ACHN (cell line): ENCODE measurements around the gene PLGRKT.
"Not testable (repeated sequence)": the region's sequence is repeated elsewhere in the genome, so short reads cannot be mapped to it uniquely, and the experiment has no call there.

Source experiments
- DNase-seq: peaks from one replicate; pipeline ENCODE4 v3.0.0-alpha.2; 2015
- in situ Hi-C: cut with HindIII; loops from 2 replicates; pipeline ENCODE4 v1.10.0; 2017; ENCODE audit warnings: low sequenced_read_pairs, low pct_ligation_motif_present, low pct_unique_long_range_greater_than_20kb

The PLGRKT gene

GRCh38 chr9:5455181-5455580, 17.5 kb upstream of the PLGRKT start:
- in situ Hi-C loops: no loop called here
- peak; percentile 32 for DNase-seq

GRCh38 chr9:5453673-5454072, 15.9 kb upstream of the PLGRKT start:
- DNase-seq: no peak
- in situ Hi-C loops: no loop called here

- DNase-seq: no peak
- in situ Hi-C loops: no loop called here
These were observed 15.3 kb upstream of the PLGRKT start for GRCh38 chr9:5453004-5453403.

GRCh38 chr9:5452286-5452609, 14.5 kb upstream of the PLGRKT start:
- DNase-seq: no peak

GRCh38 chr9:5450359-5451091, 12.8 kb upstream of the PLGRKT start, which contains the start of gene CD274:
Gene CD274 (plus strand): TSS chr9:5450542. CDS start chr9:5456114, 5,572 bp downstream.
- in situ Hi-C loops: no loop called here

More at GRCh38 chr9:5452286-5452609, 14.5 kb upstream of the PLGRKT start:
- in situ Hi-C loops: no loop called here

GRCh38 chr9:5449521-5450358, 12.0 kb upstream of the PLGRKT start:
- no peak for DNase-seq
- in situ Hi-C loops: no loop called here

More at GRCh38 chr9:5450359-5451091, 12.8 kb upstream of the PLGRKT start, which contains the start of gene CD274:
- DNase-seq: peak; percentile 96

GRCh38 chr9:5448461-5449435, 11.0 kb upstream of the PLGRKT start:
- no peak for DNase-seq

GRCh38 chr9:5448016-5448415, 10.3 kb upstream of the PLGRKT start:
- in situ Hi-C loops: no loop called here
- no peak for DNase-seq

More at GRCh38 chr9:5448461-5449435, 11.0 kb upstream of the PLGRKT start:
- in situ Hi-C loops: no loop called here

- in situ Hi-C loops: no loop called here
- DNase-seq: no peak
These were observed 9.6 kb upstream of the PLGRKT start for GRCh38 chr9:5447337-5447736.

- in situ Hi-C loops: no loop called here
- DNase-seq: no peak
These were observed 8.9 kb upstream of the PLGRKT start for GRCh38 chr9:5446451-5447236.

- no peak for DNase-seq
- in situ Hi-C loops: no loop called here
These were observed 8.2 kb upstream of the PLGRKT start for GRCh38 chr9:5445886-5446285.

- DNase-seq, in situ Hi-C loops: not testable (repeated sequence)
These were observed 7.4 kb upstream of the PLGRKT start for GRCh38 chr9:5445096-5445495.

GRCh38 chr9:5443850-5444249, 6.1 kb upstream of the PLGRKT start:
- no peak for DNase-seq
- in situ Hi-C loops: no loop called here

GRCh38 chr9:5442400-5443011, 4.8 kb upstream of the PLGRKT start:
- DNase-seq: peak; percentile 65
- in situ Hi-C loops: no loop called here

- in situ Hi-C loops: no loop called here
These were observed 3.3 kb upstream of the PLGRKT start for GRCh38 chr9:5441043-5441442.

GRCh38 chr9:5440426-5440825, 2.7 kb upstream of the PLGRKT start:
- no peak for DNase-seq
- in situ Hi-C loops: no loop called here

More at GRCh38 chr9:5441043-5441442, 3.3 kb upstream of the PLGRKT start:
- no peak for DNase-seq

- in situ Hi-C loops: no loop called here
- peak; percentile 57 for DNase-seq
These were observed 807 bp upstream of the PLGRKT start for GRCh38 chr9:5438301-5439162.
